ENCODE measurements around the gene LIN7B. TPM values are rescaled to one million over a fixed set of nuclear protein-coding genes. Genes with fewer than 3 reads are reported as not detected.
A peak's percentile ranks its signal among the peaks of the same experiment; 100 is the strongest.

Gene LIN7B
- total and polyA plus RNA-seq, 9 of the 15 experiments (the other 6 are each of a cell fraction or from before 2014, with no cell fraction given): 0.89 to 15.7 (median 4.0) TPM

DNA sequence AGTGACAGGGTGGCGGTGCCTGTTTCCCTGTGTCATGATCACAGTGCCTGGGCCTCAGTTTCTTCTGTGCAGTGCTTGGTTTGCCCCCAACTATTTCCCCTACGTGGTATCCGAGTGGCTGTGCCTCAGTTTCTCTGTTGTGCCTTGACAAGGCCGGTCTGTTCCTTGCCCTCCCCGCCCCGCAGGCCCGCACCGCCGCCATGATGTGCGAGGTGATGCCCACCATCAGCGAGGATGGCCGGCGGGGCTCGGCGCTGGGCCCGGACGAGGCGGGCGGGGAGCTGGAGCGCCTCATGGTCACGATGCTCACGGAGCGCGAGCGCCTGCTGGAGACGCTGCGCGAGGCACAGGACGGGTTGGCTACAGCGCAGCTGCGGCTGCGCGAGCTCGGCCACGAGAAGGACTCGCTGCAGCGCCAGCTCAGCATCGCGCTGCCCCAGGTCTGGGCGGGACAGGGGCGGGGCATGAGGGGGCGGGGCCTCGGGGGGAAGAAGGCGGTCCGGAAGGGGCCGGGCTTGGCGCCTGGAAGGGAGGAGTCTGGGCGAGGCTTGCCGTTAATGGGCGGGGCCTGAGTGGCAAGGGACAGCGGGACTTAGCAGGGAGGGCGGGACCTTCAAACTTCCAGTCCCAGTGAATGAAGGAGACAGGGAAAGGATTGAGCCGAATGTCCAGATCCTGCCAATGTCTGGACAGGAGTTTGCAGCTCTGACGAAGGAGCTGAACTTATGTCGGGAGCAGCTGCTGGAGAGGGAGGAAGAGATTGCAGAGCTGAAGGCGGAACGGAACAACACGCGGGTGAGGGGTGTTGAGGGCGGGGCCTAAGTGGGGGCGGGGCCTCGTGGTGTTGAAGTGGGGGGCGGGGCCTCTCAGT, 13.7 kb downstream of the LIN7B start (continued):
- TF ChIP-seq ZNF764 (CRISPR knock-in tag; IDR thresholded peaks at IDR 0.05; ENCODE audit: low read depth): no peak
- TF ChIP-seq HNRNPL (IDR thresholded peaks at IDR 0.05; ENCODE audit: low read depth, low read length): peak; percentile 44; the same call in 1 of the 2 replicates
- TF ChIP-seq, protein P1, sequence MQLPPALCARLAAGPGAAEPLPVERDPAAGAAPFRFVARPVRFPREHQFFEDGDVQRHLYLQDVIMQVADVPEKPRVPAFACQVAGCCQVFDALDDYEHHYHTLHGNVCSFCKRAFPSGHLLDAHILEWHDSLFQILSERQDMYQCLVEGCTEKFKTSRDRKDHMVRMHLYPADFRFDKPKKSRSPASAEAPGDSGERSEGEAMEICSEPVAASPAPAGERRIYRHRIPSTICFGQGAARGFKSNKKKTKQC (CRISPR knock-in tag; IDR thresholded peaks at IDR 0.05): peak; percentile 96
- TF ChIP-seq, protein P2, sequence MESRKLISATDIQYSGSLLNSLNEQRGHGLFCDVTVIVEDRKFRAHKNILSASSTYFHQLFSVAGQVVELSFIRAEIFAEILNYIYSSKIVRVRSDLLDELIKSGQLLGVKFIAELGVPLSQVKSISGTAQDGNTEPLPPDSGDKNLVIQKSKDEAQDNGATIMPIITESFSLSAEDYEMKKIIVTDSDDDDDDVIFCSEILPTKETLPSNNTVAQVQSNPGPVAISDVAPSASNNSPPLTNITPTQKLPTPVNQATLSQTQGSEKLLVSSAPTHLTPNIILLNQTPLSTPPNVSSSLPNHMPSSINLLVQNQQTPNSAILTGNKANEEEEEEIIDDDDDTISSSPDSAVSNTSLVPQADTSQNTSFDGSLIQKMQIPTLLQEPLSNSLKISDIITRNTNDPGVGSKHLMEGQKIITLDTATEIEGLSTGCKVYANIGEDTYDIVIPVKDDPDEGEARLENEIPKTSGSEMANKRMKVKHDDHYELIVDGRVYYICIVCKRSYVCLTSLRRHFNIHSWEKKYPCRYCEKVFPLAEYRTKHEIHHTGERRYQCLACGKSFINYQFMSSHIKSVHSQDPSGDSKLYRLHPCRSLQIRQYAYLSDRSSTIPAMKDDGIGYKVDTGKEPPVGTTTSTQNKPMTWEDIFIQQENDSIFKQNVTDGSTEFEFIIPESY (CRISPR knock-in tag; IDR thresholded peaks at IDR 0.05): peak; percentile 77
- peak; percentile 89 for TF ChIP-seq CTBP1 (IDR thresholded peaks at IDR 0.05; ENCODE audit: borderline replicate concordance)
- TF ChIP-seq EHMT2 (IDR thresholded peaks at IDR 0.05): no peak
- TF ChIP-seq GATAD2A (IDR thresholded peaks at IDR 0.05): peak; percentile 45; the same call in 1 of the 2 replicates
- peak; percentile 10; the same call in 1 of the 2 replicates for TF ChIP-seq MXI1 (IDR thresholded peaks at IDR 0.05; ENCODE audit: low read depth, low read length)
